ENCODE results near the gene GSTM3.

The GSTM3 gene

GRCh38 chr1:109740615-109741373 lies at the start of gene GSTM3:
TSS of gene GSTM3 (minus strand) at chr1:109741038. CDS start at chr1:109740287, 751 bp downstream.
- DNase-seq (ENCODE audit: low spot score) = no peak

GRCh38 chr1:109790329-109790728 lies 49.5 kb upstream of the GSTM3 start:
- no peak for DNase-seq (ENCODE audit: low spot score)

- no peak for DNase-seq (ENCODE audit: low spot score)
These were observed 48.8 kb upstream of the GSTM3 start for GRCh38 chr1:109789551-109790180.

GRCh38 chr1:109788695-109789521 lies 48.1 kb upstream of the GSTM3 start:
- no peak for DNase-seq (ENCODE audit: low spot score)

GRCh38 chr1:109787845-109788601 lies 47.2 kb upstream of the GSTM3 start:
- DNase-seq (ENCODE audit: low spot score) = no peak

- DNase-seq (ENCODE audit: low spot score) = no peak
These were observed 46.5 kb upstream of the GSTM3 start for GRCh38 chr1:109787211-109787844.

- no peak for DNase-seq (ENCODE audit: low spot score)
These were observed 45.7 kb upstream of the GSTM3 start for GRCh38 chr1:109786531-109787021.

GRCh38 chr1:109786112-109786480 lies 45.3 kb upstream of the GSTM3 start:
- no peak for DNase-seq (ENCODE audit: low spot score)

- no peak for DNase-seq (ENCODE audit: low spot score)
These were observed 44.7 kb upstream of the GSTM3 start for GRCh38 chr1:109785446-109786111.

GRCh38 chr1:109784551-109785252 lies 43.9 kb upstream of the GSTM3 start:
- DNase-seq (ENCODE audit: low spot score) = no peak

GRCh38 chr1:109783436-109783835 lies 42.6 kb upstream of the GSTM3 start:
- peak; percentile 30 for DNase-seq (ENCODE audit: low spot score)

- no peak for DNase-seq (ENCODE audit: low spot score)
These were observed 42.1 kb upstream of the GSTM3 start for GRCh38 chr1:109782927-109783326.

GRCh38 chr1:109782514-109782913 lies 41.7 kb upstream of the GSTM3 start:
- DNase-seq (ENCODE audit: low spot score) = no peak

- DNase-seq (ENCODE audit: low spot score) = no peak
These were observed 41.0 kb upstream of the GSTM3 start for GRCh38 chr1:109781806-109782205.

GRCh38 chr1:109780982-109781381 lies 40.1 kb upstream of the GSTM3 start:
- DNase-seq (ENCODE audit: low spot score) = no peak

- DNase-seq (ENCODE audit: low spot score) = no peak
These were observed 37.3 kb upstream of the GSTM3 start for GRCh38 chr1:109777980-109778625.

GRCh38 chr1:109777436-109777835 lies 36.6 kb upstream of the GSTM3 start:
- no peak for DNase-seq (ENCODE audit: low spot score)

GRCh38 chr1:109776911-109777310 lies 36.1 kb upstream of the GSTM3 start:
- DNase-seq (ENCODE audit: low spot score) = peak; percentile 68

GRCh38 chr1:109776206-109776835 lies 35.5 kb upstream of the GSTM3 start:
- DNase-seq (ENCODE audit: low spot score) = no peak
